Lung (tissue), 12 donors: ENCODE measurements around the gene TRPM3. TPM values are rescaled to one million over a fixed set of nuclear protein-coding genes. Genes with fewer than 3 reads are reported as not detected.

Experiments
- ATAC-seq: fragments of 200-7000 bp; cut with Tn5 transposase; one replicate; pipeline ENCODE4 v1.9.1; 2020; ENCODE audit warnings: moderate number of reproducible peaks; ENCODE audit not compliant: insufficient read depth, low FRiP score
- DNase-seq, 3 donors: peaks; one replicate each; pipeline ENCODE4 v3.0.0-alpha.2; 2013 to 2017
- H3K27ac ChIP-seq, 2 donors: one replicate each; pipeline ENCODE4 v1.5.1; 2013; ENCODE audit warnings: mild to moderate bottlenecking in 2 of 2, moderate library complexity in 2 of 2, control low read depth in 1 of 2, inconsistent platforms in 1 of 2, low read depth in 1 of 2, low read length in 1 of 2
- H3K27me3 ChIP-seq, 3 donors: one replicate each; pipeline ENCODE4 v1.5.1; 2013; ENCODE audit warnings: low read length in 2 of 3; ENCODE audit not compliant: control insufficient read depth in 3 of 3, insufficient read depth in 3 of 3
- H3K36me3 ChIP-seq, 4 donors: one replicate each; pipeline ENCODE4 v1.5.1; 2013; ENCODE audit warnings: low read length in 4 of 4, mild to moderate bottlenecking in 1 of 4, moderate library complexity in 1 of 4; ENCODE audit not compliant: control insufficient read depth in 4 of 4, insufficient read depth in 4 of 4
- H3K4me1 ChIP-seq, 5 donors: one replicate each; pipeline ENCODE4 v1.5.1; 2013; ENCODE audit warnings: low read length in 5 of 5, mild to moderate bottlenecking in 2 of 5, moderate library complexity in 1 of 5; ENCODE audit not compliant: control insufficient read depth in 5 of 5, insufficient read depth in 5 of 5
- H3K4me3 ChIP-seq: one replicate; pipeline ENCODE4 v1.5.1; 2013; ENCODE audit warnings: mild to moderate bottlenecking, control low read depth, moderate library complexity
- H3K9ac ChIP-seq, 2 donors: one replicate each; pipeline ENCODE4 v1.5.1; 2013; ENCODE audit warnings: low read length in 2 of 2, control low read depth in 1 of 2; ENCODE audit not compliant: insufficient read depth in 1 of 2
- H3K9me3 ChIP-seq, 4 donors: one replicate each; pipeline ENCODE4 v1.5.1; 2013; ENCODE audit warnings: low read length in 3 of 4, mild to moderate bottlenecking in 1 of 4, moderate library complexity in 1 of 4; ENCODE audit not compliant: control insufficient read depth in 4 of 4, insufficient read depth in 3 of 4
- CTCF ChIP-seq: IDR thresholded peaks from 2 replicates; pipeline ENCODE4 v1.5.1; 2012; ENCODE audit warnings: mild to moderate bottlenecking; ENCODE audit errors: control extremely low read depth, extremely low read depth
- WGBS, 2 donors: extraction: QIAGEN DNeasy Blood & Tissue Kit; methylation state at CpG; one replicate each; pipeline ENCODE4 v1.1.7; 2013; 5-methylcytosine and 5-hydroxymethylcytosine counted together
- polyA plus RNA-seq, 2 donors: library from polyadenylated mRNA; stranded (reverse); fragments of 200-250 nt; gene quantifications; one replicate each; pipeline ENCODE4 v1.2.1, GENCODE V29; 2013
- total RNA-seq, 2 donors: library from RNA; depleted of rRNA in 1 of 2; stranded (reverse); fragments of >200 nt in 1 of 2; gene quantifications; one replicate each; pipeline ENCODE4 v1.2.1, GENCODE V29; 2014 to 2021
- donor health status: control.
- donor health status: control.
- donor health status: Bipolar disorder and iron deficiency.
- donor health status: healthy.
- donor health status: DM: yes; HTN: yes; CAD: no.

Gene TRPM3
- total and polyA plus RNA-seq, 4 donors = 0.02 to 1.4 (median 0.49) TPM; not detected in 1

DNA sequence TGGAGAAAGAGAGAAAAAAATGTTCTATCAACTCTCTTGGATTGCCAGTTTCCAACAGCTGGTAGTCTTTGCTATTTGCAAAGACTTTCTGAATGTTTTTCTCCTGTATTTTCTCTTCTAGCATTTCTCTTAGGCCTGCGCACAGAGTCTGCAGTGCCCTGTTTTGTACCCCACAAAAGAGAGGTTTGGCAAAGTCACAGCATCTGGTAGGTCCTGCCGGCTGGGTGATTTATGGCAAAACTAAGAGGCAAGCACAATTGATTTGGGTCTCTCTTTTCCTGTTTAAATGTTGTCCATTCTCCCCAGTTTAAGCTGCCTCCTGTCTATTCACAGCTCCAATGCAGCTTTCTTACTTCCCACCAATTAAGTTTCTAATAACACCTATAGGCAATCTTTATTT lies 193.9 kb downstream of the TRPM3 start:
- Histone ChIP-seq H3K9ac (no peak overlapping the region), H3K4me1 (no peaks in the 10 kb centered on the region), H3K27me3 (no peaks in the 10 kb centered on the region), H3K9me3 (no peaks in the 10 kb centered on the region), H3K4me3 (no peak overlapping the region), H3K36me3 (no peaks in the 10 kb centered on the region), H3K27ac (no peak overlapping the region)
- no peak for TF ChIP-seq CTCF
- WGBS, 2 donors = 62 to 73% methylated on average over 2 of the region's 2 CpGs
- ATAC-seq = no peak
- DNase-seq = no peak

- H3K4me3 ChIP-seq = no peak overlapping the region
- no peaks in the 10 kb centered on the region for H3K36me3 ChIP-seq
- peak; percentile 13 for TF ChIP-seq CTCF
- H3K4me1 ChIP-seq = no peaks in the 10 kb centered on the region
- H3K9ac ChIP-seq = no peak overlapping the region
- H3K27ac ChIP-seq = no peak overlapping the region
- H3K9me3 ChIP-seq = no peaks in the 10 kb centered on the region
- no peaks in the 10 kb centered on the region for H3K27me3 ChIP-seq
- DNase-seq (peak; percentile 24 to 72 (median 54)), ATAC-seq (peak; percentile 81)
- WGBS, 2 donors = 14 to 23% methylated on average over 9 of the region's 9 CpGs
Observed at GRCh38 chr9:70924895-70925547, 196.4 kb downstream of the TRPM3 start.

DNA sequence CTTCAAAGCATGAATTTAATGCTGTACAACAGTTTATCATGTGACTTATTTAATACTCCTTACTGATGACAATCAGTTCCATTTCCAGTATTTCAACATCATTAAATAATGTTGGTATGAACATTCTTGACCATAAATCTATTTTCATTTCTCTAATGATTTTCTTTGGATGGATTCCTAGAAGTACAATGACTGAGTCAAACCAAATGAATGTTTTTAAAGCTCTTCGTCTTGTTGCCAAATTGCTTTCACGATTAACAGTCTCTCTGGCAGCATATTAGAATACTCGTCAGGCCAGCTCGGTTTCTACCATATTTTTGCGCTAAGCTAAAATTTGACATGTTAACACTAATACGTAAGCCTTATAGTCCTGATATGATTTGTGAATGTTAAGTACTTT lies 197.0 kb downstream of the TRPM3 start:
- Histone ChIP-seq H3K27ac (no peak overlapping the region), H3K9ac (no peak overlapping the region), H3K4me1 (no peaks in the 10 kb centered on the region), H3K36me3 (no peaks in the 10 kb centered on the region), H3K9me3 (no peaks in the 10 kb centered on the region), H3K27me3 (no peaks in the 10 kb centered on the region), H3K4me3 (no peak overlapping the region)
- DNase-seq (peak in 1 of 3 donors; percentile 5), ATAC-seq (no peak)
- WGBS, 2 donors = 63 to 90% methylated on average over 6 of the region's 6 CpGs
- TF ChIP-seq CTCF = no peak

DNA sequence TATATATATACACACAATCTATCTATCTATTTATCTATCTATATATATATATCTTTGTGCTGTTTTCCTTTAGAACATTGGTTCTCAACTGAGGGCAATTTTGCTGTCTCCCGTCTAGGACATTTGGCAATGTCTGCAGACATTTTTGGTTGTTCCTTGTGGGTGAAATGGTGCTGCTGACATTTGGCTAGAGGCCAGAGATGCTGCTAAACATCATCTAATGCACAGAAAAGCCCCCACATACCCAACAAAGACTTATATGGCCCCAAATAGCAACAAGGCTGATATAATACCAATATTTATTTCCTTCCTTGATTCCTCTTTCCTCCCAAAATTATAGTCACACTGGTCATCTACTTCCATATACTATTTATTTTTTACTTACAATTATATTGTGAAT lies 197.5 kb downstream of the TRPM3 start:
- no peak overlapping the region for H3K9ac ChIP-seq
- DNase-seq (no peak), ATAC-seq (no peak)
- H3K4me3 ChIP-seq = no peak overlapping the region
- no peaks in the 10 kb centered on the region for H3K27me3 ChIP-seq
- H3K4me1 ChIP-seq = no peaks in the 10 kb centered on the region
- 54 to 74% methylated on average over 1 of the region's 1 CpG for WGBS, 2 donors
- no peak for TF ChIP-seq CTCF
- no peaks in the 10 kb centered on the region for H3K36me3 ChIP-seq
- no peak overlapping the region for H3K27ac ChIP-seq
- no peaks in the 10 kb centered on the region for H3K9me3 ChIP-seq
